Measurements from ENCODE around the gene IFIT2.

IFIT2 gene

DNA sequence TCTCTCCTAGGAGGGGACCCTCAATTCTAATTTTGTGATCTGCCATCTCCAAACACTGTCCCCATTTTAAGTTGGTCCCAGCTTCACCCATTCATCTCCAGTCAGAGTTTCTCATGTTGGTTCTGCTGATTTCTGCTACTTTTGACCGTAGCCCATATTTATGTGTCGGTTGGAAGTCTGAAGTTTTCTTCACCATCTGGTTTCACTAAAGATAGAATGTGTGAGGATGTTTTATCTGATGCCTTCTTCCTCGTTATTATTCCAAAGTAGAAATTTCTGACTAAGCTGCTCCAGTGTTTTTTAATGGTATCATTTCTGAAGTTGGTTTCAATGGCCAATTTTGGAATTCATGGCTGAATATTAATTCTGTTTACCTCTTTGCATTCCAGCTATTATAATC is 21.3 kb upstream of the IFIT2 start:
- Histone ChIP-seq H3K4me3 (ENCODE audit: low read length, poor library complexity, severe bottlenecking) (no peak overlapping the region), H3K27me3 (ENCODE audit: insufficient read depth, low read length, poor library complexity, severe bottlenecking) (no peaks in the 10 kb centered on the region), H2AFZ (ENCODE audit: low read length) (no peak overlapping the region), H3K9ac (ENCODE audit: low read depth, low read length, poor library complexity, severe bottlenecking) (no peak overlapping the region), H3K4me2 (ENCODE audit: low read depth, low read length, poor library complexity, severe bottlenecking) (no peak overlapping the region), H3K36me3 (ENCODE audit: insufficient read depth, low read length) (no peaks in the 10 kb centered on the region), H3K79me2 (ENCODE audit: insufficient read depth, low read length) (no peaks in the 10 kb centered on the region), H3F3A (ENCODE audit: low read depth) (no peaks in the 10 kb centered on the region; the same call in 1 of the 2 replicates), H3K4me1 (ENCODE audit: insufficient read depth, low read length, poor library complexity, severe bottlenecking) (no peaks in the 10 kb centered on the region), H3K9me2 (replicated peaks; ENCODE audit: low read depth, low read length) (no peaks in the 10 kb centered on the region), H4K20me1 (ENCODE audit: insufficient read depth, low read length, poor library complexity, severe bottlenecking) (no peaks in the 10 kb centered on the region), H3K9me3 (ENCODE audit: insufficient read depth, low read depth, low read length) (no peaks in the 10 kb centered on the region)
- TF ChIP-seq, protein P1, sequence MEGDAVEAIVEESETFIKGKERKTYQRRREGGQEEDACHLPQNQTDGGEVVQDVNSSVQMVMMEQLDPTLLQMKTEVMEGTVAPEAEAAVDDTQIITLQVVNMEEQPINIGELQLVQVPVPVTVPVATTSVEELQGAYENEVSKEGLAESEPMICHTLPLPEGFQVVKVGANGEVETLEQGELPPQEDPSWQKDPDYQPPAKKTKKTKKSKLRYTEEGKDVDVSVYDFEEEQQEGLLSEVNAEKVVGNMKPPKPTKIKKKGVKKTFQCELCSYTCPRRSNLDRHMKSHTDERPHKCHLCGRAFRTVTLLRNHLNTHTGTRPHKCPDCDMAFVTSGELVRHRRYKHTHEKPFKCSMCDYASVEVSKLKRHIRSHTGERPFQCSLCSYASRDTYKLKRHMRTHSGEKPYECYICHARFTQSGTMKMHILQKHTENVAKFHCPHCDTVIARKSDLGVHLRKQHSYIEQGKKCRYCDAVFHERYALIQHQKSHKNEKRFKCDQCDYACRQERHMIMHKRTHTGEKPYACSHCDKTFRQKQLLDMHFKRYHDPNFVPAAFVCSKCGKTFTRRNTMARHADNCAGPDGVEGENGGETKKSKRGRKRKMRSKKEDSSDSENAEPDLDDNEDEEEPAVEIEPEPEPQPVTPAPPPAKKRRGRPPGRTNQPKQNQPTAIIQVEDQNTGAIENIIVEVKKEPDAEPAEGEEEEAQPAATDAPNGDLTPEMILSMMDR (conservative IDR thresholded peaks at IDR 0.05; ENCODE audit: low read length) = no peak
- TF ChIP-seq EZH2phosphoT487 (IDR thresholded peaks at IDR 0.05; ENCODE audit: borderline replicate concordance) = no peak

DNA sequence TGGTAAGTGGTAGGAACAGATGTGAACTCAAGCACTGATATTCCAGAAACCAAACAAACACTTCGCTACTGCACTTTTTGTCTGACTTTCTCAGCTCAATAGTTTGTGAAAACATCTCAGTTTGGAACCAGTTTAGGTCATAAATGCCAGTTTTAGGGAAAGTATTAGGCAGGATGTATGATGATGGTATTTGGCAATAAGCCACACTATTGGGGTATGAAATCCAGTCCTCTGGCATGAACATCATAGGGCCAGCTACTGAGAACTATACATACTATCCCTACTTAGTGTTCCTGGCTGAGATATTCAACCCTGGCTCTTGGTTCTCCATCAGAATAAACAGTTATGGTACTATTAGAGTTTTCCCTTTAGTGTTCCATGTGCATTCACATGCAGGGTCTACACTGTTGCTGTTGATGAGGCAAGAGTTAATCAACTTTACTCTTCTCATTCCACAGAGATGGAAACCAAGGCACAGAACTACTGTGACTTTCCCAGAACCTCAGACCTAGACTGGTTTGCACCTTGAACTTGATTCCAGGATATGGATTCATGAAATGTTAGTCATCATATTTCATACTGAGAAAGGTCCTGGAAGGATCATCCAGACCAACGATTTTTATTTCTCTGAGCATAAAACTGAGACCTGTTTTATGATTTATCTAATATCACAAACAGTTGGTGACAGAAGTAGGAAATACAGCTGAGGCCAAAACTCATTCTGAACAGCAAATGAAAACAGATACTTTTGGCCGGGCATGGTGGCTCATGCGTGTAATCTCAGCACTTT is 20.0 kb upstream of the IFIT2 start:
- Histone ChIP-seq H3F3A (ENCODE audit: low read depth) (no peaks in the 10 kb centered on the region; the same call in 1 of the 2 replicates), H3K36me3 (ENCODE audit: insufficient read depth, low read length) (no peaks in the 10 kb centered on the region), H3K27me3 (ENCODE audit: insufficient read depth, low read length, poor library complexity, severe bottlenecking) (no peaks in the 10 kb centered on the region), H3K9me3 (ENCODE audit: insufficient read depth, low read depth, low read length) (no peaks in the 10 kb centered on the region), H3K4me1 (ENCODE audit: insufficient read depth, low read length, poor library complexity, severe bottlenecking) (no peaks in the 10 kb centered on the region), H2AFZ (ENCODE audit: low read length) (no peak overlapping the region), H3K79me2 (ENCODE audit: insufficient read depth, low read length) (no peaks in the 10 kb centered on the region), H3K9ac (ENCODE audit: low read depth, low read length, poor library complexity, severe bottlenecking) (no peak overlapping the region), H3K4me3 (ENCODE audit: low read length, poor library complexity, severe bottlenecking) (no peak overlapping the region), H3K9me2 (replicated peaks; ENCODE audit: low read depth, low read length) (no peaks in the 10 kb centered on the region), H4K20me1 (ENCODE audit: insufficient read depth, low read length, poor library complexity, severe bottlenecking) (no peaks in the 10 kb centered on the region), H3K4me2 (ENCODE audit: low read depth, low read length, poor library complexity, severe bottlenecking) (no peak overlapping the region)
- no peak for TF ChIP-seq EZH2phosphoT487 (IDR thresholded peaks at IDR 0.05; ENCODE audit: borderline replicate concordance)
- TF ChIP-seq, protein P1 (conservative IDR thresholded peaks at IDR 0.05; ENCODE audit: low read length) = no peak

DNA sequence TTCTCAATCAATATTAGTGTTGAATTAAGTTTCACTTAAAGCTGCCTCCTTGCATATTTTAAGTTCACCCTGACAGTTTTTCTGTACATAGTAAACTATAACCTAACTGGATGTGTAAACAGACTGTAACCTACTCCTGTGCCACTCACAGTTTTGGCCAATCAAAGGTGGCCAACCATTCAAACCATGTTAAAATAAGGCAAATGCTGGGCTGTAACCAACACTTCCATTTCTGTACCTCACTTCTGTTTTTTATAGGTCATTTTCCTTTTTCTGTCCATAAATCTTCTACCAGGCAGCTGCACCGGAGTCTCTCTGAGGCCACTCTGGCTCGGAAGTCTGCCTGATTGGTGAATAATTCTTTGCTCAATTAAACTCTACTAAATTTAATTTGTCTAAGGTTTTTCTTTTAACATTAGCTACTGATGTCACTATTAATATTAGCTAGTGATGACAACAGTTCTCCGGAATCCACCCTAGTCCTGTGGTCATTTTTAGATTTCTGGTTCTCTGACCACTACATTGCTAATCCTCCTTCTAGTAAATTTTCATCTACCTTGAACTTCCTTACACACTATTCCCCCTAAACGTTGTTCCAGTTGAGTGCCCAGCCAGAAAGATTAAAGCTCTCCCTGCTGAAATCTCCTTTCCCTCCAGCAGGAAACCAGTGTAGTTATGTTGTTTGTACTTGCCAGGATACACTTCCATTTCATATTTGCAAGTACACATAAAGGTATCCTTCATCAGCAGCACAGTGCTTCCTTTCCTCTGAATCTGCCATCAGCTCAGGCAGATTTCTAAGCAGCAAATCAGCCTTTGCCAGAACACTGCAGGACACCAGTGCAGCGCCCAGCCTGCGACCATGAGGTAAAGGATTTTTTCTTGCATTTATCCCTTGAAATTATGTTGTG is 18.6 kb upstream of the IFIT2 start:
- Histone ChIP-seq H3K9me3 (ENCODE audit: insufficient read depth, low read depth, low read length) (no peaks in the 10 kb centered on the region), H3K36me3 (ENCODE audit: insufficient read depth, low read length) (no peaks in the 10 kb centered on the region), H3K9me2 (replicated peaks; ENCODE audit: low read depth, low read length) (no peaks in the 10 kb centered on the region), H4K20me1 (ENCODE audit: insufficient read depth, low read length, poor library complexity, severe bottlenecking) (no peaks in the 10 kb centered on the region), H3K4me3 (ENCODE audit: low read length, poor library complexity, severe bottlenecking) (no peak overlapping the region), H3K4me2 (ENCODE audit: low read depth, low read length, poor library complexity, severe bottlenecking) (no peak overlapping the region), H3K79me2 (ENCODE audit: insufficient read depth, low read length) (no peaks in the 10 kb centered on the region), H3K9ac (ENCODE audit: low read depth, low read length, poor library complexity, severe bottlenecking) (no peak overlapping the region), H3K27me3 (ENCODE audit: insufficient read depth, low read length, poor library complexity, severe bottlenecking) (no peaks in the 10 kb centered on the region), H3K4me1 (ENCODE audit: insufficient read depth, low read length, poor library complexity, severe bottlenecking) (no peaks in the 10 kb centered on the region), H3F3A (ENCODE audit: low read depth) (no peaks in the 10 kb centered on the region), H2AFZ (ENCODE audit: low read length) (no peak overlapping the region)
- TF ChIP-seq, protein P1 (conservative IDR thresholded peaks at IDR 0.05; ENCODE audit: low read length) = no peak
- no peak for TF ChIP-seq EZH2phosphoT487 (IDR thresholded peaks at IDR 0.05; ENCODE audit: borderline replicate concordance)
